Measurements from ENCODE around the gene KLF11.
"Not testable (repeated sequence)": the region's sequence is repeated elsewhere in the genome, so short reads cannot be mapped to it uniquely, and the experiment has no call there.

KLF11 gene

GRCh38 chr2:10009811-10010781 lies 33.3 kb upstream of the KLF11 start:
- DNase-seq = no peak

DNA sequence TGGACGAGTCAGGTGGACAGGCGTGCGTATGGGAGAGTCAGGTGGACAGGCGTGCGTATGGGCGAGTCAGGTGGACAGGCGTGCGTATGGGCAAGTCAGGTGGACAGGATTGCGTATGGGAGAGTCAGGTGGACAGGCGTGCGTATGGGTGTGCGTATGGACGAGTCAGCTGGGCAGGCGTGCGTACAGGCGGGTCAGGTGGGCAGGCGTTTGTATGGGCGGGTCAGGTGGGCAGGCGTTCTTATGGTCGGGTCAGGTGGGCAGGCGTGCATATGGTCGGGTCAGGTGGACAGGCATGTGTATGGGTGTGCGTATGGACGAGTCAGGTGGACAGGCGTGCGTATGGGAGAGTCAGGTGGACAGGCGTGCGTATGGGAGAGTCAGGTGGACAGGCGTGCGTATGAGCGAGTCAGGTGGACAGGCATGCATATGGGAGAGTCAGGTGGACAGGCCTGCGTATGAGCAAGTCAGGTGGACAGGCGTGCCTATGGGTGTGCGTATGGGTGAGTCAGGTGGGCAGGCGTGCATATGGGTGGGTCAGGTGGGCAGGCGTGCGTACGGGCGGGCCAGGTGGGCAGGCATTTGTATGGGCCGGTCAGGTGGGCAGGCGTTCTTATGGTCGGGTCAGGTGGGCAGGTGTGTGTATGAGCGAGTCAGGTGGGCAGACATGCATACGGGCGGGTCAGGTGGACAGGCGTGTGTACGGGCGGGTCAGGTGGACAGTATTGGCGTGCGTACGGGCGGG lies 32.3 kb upstream of the KLF11 start:
- not testable (repeated sequence) for DNase-seq

- not testable (repeated sequence) for DNase-seq
Observed at GRCh38 chr2:10011606-10012325, 31.6 kb upstream of the KLF11 start.

DNA sequence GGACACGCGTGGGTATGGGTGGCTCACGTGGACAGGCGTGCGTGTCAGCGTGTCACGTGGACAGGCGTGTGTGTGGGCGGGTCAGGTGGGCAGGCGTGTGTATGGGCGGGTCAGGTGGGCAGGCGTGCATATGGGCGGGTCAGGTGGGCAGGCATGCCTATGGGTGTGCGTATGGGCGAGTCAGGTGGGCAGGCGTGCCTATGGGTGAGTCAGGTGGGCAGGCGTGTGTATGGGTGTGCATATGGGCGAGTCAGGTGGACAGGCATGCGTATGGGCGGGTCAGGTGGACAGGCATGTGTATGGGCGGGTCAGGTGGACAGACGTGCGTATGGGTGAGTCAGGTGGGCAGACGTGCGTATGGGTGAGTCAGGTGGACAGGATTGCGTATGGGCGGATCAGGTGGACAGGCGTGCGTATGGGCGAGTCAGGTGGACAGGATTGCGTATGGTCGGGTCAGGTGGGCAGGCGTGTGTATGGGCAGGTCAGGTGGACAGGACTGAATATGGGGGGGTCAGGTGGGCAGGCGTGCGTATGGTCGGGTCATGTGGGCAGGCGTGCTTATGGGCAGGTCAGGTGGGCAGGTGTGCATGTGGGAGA lies 30.9 kb upstream of the KLF11 start:
- DNase-seq = not testable (repeated sequence)

GRCh38 chr2:10012963-10013461 lies 30.3 kb upstream of the KLF11 start:
- no peak for DNase-seq

DNA sequence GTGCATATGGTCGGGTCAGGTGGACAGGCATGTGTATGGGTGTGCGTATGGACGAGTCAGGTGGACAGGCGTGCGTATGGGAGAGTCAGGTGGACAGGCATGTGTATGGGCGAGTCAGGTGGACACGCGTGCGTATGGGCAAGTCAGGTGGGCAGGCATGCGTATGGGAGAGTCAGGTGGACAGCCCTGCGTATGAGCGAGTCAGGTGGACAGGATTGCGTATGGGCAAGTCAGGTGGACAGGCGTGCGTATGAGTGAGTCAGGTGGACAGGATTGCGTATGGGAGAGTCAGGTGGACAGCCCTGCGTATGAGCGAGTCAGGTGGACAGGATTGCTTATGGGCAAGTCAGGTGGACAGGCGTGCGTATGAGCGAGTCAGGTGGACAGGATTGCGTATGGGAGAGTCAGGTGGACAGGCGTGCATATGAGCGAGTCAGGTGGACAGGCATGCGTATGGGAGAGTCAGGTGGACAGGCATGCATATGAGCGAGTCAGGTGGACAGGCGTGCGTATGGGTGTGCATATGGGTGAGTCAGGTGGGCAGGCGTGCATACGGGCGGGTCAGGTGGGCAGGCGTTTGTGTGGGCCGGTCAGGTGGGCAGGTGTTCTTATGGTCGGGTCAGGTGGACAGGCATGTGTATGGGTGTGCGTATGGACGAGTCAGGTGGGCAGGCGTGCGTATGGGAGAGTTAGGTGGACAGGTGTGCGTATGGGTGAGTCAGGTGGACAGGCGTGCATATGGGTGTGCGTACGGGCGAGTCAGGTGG lies 29.5 kb upstream of the KLF11 start:
- not testable (repeated sequence) for DNase-seq

DNA sequence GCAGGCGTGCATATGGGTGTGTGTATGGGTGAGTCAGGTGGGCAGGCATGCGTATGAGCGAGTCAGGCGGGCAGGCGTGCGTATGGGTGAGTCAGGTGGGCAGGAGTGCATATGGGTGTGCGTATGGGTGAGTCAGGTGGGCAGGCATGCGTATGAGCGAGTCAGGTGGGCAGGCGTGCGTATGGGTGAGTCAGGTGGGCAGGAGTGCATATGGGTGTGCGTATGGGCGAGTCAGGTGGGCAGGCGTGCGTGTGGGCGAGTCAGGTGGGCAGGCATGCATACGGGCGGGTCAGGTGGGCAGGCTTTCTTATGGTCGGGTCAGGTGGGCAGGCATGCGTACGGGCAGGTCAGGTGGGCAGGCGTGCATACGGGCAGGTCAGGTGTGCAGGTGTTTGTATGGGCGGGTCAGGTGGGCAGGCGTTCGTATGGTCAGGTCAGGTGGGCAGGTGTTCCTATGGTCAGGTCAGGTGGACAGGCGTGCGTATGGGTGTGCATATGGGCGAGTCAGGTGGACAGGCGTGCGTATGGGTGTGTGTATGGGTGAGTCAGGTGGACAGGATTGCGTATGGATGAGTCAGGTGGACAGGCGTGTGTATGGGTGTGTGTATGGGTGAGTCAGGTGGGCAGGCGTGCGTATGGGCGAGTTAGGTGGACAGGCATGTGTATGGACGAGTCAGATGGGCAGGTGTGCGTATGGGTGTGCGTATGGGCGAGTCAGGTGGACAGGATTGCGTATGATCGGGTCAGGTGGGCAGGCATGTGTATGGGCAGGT lies 28.7 kb upstream of the KLF11 start:
- no peak for DNase-seq

DNA sequence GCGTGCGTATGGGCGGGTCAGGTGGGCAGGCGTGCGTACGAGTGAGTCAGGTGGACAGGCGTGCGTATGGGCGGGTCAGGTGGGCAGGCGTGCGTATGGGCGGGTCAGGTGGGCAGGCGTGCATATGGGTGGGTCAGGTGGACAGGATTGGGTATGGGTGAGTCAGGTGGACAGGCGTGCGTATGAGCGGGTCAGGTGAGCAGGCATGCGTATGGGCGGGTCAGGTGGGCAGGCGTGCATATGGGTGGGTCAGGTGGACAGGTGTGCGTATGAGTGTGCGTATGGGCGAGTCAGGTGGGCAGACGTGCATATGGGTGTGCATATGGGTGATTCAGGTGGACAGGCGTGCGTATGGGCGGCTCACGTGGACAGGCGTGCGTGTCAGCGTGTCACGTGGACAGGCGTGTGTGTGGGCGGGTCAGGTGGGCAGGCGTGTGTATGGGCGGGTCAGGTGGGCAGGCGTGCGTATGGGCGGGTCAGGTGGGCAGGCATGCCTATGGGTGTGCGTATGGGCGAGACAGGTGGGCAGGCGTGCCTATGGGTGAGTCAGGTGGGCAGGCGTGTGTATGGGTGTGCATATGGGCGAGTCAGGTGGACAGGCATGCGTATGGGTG lies 27.9 kb upstream of the KLF11 start:
- not testable (repeated sequence) for DNase-seq

DNA sequence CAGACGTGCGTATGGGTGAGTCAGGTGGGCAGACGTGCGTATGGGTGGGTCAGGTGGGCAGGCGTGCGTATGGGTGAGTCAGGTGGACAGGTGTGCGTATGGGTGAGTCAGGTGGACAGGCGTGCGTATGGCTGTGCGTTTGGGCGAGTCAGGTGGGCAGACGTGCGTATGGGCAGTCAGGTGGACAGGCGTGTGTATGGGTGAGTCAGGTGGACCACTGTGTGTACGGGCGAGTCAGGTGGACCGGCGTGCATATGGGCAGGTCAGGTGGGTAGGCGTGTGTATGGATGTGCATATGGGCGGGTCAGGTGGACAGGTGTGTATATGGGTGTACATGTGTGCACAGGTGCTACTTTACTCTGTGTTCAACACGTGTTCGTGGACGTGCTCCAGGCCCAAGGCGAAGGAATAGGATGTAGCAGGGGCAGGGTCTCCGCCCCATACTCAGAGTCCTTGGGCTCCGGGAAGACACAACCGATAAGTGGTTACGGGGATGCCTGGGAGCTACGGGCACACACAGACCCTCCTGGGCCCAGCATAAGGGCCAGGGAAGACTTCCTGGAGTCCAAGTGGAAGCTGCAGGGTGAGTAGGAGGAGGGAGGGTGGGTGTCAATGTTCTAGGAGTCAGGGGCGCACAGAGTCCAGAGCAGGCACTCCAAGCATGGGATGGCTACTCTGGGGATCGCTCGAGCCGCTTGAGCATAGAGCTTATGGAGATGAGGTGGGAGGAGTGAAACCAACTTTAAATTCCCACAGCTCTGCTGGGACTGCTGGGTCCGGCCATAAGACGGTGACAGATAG lies 27.1 kb upstream of the KLF11 start:
- DNase-seq = no peak

DNA sequence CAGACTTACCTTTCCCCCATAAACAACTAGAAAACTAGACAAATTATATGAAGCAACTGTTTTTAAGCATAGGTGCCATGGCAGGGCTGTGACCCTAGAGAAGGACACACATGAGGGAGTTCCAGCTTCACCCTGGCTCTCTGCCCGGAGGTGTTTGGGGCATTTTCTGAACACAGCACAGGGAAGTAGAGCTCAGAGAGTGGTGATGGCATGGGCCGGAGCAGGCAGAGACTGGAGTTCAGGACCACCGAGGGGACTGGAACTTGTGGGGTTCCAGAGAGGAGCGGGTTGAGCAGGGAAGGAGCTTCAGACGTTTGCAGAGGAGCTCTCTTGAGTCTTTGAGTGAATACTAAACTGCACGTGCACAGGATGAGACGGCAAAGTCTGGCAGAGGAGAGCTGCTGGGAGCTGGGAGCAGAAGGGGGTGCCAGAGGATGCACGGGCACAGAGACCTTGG lies 26.5 kb upstream of the KLF11 start:
- no peak for DNase-seq

- no peak for DNase-seq
Observed at GRCh38 chr2:10017313-10017941, 25.9 kb upstream of the KLF11 start.

DNA sequence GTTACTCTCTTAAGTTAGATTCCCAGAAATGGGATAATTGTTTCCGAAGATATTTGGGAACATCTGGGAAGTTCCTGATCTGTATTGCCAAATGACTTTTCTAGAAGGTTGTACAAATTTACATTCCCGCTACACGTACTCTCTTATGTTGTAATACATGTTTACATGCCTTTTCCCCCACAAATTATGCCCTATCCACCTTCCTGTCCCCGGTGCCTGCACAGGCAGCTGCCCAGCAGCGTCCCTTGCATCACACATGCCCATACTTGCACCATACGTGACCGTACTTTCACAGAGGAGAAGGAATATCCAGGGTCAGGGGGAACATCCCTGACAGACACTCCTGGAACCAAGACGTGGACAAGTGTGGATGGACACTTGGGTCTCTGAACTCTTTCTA lies 24.2 kb upstream of the KLF11 start:
- DNase-seq = no peak

DNA sequence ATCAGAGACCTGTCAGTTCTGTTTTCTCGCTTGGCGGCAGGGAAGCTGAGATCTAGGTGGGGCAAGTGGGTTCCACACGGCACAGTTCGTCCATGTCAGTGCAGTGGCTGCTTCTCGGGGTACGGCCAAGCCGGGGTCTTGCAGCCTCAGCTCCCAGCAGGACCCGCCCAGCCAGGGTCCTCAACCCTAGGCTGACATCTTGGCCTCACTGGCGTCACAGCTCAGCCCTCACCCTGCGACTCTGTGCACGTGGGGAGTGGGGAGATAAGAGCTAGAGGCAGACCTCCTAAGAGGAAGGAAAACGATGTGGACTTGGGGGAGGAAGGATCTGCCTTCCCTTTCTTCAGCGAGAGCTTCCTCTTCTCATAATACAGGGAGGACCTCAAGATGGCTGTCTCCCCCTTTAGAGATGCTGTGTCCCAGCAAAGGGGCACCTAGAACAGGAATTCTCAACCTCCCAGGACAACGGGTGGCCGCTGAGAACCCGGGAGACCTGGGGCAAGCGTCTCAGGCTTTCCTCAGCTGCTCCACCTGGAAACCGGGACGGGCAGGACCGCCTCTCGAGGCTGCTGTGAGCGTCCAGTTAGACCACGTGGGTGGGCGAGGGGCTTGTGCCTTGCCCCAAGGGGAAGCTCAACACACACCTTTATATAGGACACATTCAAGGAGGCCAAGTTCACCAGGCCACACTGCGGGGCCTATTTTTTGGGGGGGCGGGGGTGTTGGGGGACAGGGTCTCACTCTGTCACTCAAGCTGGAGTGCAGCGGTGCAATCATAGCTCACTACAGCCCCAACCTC lies 23.5 kb upstream of the KLF11 start:
- no peak for DNase-seq

DNA sequence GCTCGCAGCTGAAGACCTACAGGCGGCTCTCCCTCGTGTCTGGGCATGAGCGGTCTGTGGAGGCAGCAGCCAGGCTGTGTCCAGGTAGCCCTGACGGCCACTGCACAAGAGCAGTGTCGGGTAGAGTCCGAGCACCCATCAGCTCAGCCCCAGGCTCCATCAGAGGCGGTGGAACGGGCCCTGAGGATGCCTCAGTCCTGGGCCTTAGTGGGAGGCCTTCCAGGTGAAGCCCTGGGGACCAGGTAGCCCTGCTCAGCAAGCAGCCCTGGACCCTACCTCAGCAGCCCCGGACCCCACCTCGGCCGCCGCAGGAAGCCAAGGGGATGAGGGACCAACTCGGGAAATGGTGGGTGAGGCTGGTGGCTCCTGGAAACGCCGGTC lies 21.3 kb upstream of the KLF11 start:
- no peak for DNase-seq

GRCh38 chr2:10022445-10022844 lies 20.9 kb upstream of the KLF11 start:
- DNase-seq = no peak

DNA sequence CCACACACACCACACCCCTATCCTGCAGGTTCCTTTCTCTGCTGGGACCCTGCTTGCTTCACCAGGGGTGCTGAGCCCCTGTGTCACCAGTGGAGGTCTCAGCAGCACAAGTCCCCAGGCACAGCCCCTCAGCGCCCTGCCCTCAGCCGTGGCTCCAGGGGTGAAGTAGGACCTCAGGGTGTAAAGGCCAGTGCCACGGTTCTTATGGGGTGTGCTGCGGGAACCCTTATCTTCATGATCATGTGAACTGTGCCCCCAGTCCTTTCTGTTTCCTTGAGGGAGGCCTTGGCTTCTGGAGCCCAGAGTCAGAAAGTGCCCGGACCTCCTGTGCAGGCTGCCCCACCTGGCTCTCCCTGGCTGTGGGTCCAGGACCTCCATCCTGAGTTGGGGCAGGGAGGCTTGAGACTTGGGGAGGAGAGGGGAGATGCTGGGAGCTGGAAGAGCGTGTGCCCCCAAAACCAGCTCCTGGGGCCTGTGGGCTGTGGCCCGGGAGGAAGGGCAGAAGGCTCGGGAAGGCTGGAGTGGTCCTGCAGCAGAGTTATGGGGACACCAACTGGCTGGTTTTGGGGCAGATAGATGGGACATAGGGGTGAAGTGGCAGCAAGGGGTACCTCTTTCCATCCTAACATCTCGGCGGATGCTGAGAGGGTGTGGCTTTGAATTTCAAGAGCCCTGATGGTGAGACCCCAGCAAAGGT lies 20.2 kb upstream of the KLF11 start:
- DNase-seq = no peak

DNA sequence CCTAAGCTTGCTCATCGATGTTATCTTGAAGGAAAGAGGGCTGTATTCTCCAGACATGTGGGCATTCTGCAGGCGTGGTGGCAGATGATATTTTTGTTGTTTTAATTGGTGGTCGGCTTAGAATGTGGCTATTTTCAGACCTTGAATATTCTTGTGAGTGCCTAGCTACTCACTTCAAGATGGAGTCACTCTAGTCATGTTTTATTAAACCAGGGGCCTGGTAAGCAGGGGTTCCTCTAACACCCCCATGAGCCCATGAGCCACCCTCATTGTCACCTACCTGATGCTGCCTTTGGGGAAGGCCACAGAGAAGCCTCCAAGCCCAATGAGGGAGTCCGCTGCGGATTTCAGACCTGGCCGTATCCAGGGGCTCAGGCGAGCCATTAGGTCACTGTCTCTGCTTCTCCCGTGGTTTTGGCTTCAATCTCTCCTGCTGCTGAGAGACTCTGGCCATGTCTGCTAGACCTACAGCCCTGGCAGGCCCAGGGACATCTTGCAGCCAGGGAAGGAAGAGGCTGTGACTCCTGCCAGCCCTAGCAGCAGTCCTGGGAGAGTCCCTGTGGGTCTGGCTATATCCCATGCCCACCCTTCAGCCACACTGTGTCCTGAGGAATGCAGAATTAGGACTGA lies 16.3 kb upstream of the KLF11 start:
- DNase-seq = no peak
